ENCODE measurements around the gene UBTD1. TPM values are rescaled to one million over a fixed set of nuclear protein-coding genes. Genes with fewer than 3 reads are reported as not detected.

Gene UBTD1
- total and polyA plus RNA-seq, 10 of the 15 experiments (the other 5 are each of a cell fraction or from before 2014, with no cell fraction given) = 0.04 to 1.5 (median 1.2) TPM; not detected in 1

- TF ChIP-seq SIN3A (IDR thresholded peaks at IDR 0.05; ENCODE audit: low read depth, low read length) = no peak
- TF ChIP-seq MAX (IDR thresholded peaks at IDR 0.05; ENCODE audit: low read depth, low read length) = no peak
- no peak for TF ChIP-seq FOXK2 (IDR thresholded peaks at IDR 0.05)
- TF ChIP-seq ZNF622 (IDR thresholded peaks at IDR 0.05) = no peak
- no peak for TF ChIP-seq PRDM15 (CRISPR knock-in tag; IDR thresholded peaks at IDR 0.05)
- no peak for TF ChIP-seq CREB1 (IDR thresholded peaks at IDR 0.05; ENCODE audit: low read depth)
- no peak for TF ChIP-seq MYB (IDR thresholded peaks at IDR 0.05; ENCODE audit: borderline replicate concordance, low read depth, low read length)
Measured at GRCh38 chr10:97570146-97570788, 71.5 kb downstream of the UBTD1 start (continued).

- no peak for FAIRE-seq
- 41% methylated on average over 5 of the region's 5 CpGs for WGBS (ENCODE audit: insufficient coverage, insufficient replicate concordance, low lambda C conversion rate, missing lambda C conversion rate)
- ChIA-PET SMC1A (ENCODE audit: uncharacterized antibody, unreplicated experiment) (interaction anchor here (0.9 to 1.9 kb wide), 5 partner anchors 11 to 76 kb away, joined by 3 to 9 read pairs (median 4); no protein-coding TSS in a partner anchor), POLR2A (no interaction called here), CTCF (interaction anchor here (0.6 to 3.9 kb wide), 18 partner anchors 12 to 370 kb away, joined by 3 to 29 read pairs (median 8); partner anchors contain the start of genes AVPI1 and HOGA1), RAD21 (ENCODE audit: unreplicated experiment) (interaction anchor here (0.8 to 2.3 kb wide), 8 partner anchors 15 to 130 kb away, joined by 3 to 8 read pairs (median 4); partner anchors contain the start of gene AVPI1)
- DNase-seq (ENCODE audit: low read depth, low spot score) = no peak
- no peak overlapping the region for H3K9ac ChIP-seq (ENCODE audit: control insufficient read depth, insufficient read depth, low read length)
- H3K4me1 ChIP-seq (ENCODE audit: control insufficient read depth, insufficient read depth, low read length) = no peaks in the 10 kb centered on the region
- intact Hi-C loops (cut with micrococcal nuclease; ENCODE audit: unreplicated experiment) = no loop called here
- no peak overlapping the region for H2AFZ ChIP-seq (ENCODE audit: control insufficient read depth, low read depth, low read length)
- no peak overlapping the region for H3K27ac ChIP-seq (ENCODE audit: control insufficient read depth, insufficient read depth)
- H3K4me3 ChIP-seq = no peak overlapping the region
- H3K9me3 ChIP-seq (replicated peaks; ENCODE audit: control insufficient read depth, insufficient read depth, low read length) = no peaks in the 10 kb centered on the region
- in situ Hi-C loops (cut with MboI) = no loop called here
- no peaks in the 10 kb centered on the region for H4K20me1 ChIP-seq (ENCODE audit: control insufficient read depth, insufficient read depth)
- no peaks in the 10 kb centered on the region for H3K27me3 ChIP-seq (replicated peaks in 1 of 2; ENCODE audit: control insufficient read depth in 2 of 2, insufficient read depth in 2 of 2, low read length in 1 of 2)
- H3K79me2 ChIP-seq (ENCODE audit: control insufficient read depth, insufficient read depth, low read length) = no peaks in the 10 kb centered on the region
- no peak for ATAC-seq
- BruUV-seq (replicated peaks) = no TSS peak
- H3K4me2 ChIP-seq (ENCODE audit: control insufficient read depth, insufficient read depth) = no peak overlapping the region
- no peak for TF ChIP-seq HSF1 (IDR thresholded peaks at IDR 0.05; ENCODE audit: low read depth, low read length)
- TF ChIP-seq BACH1 (IDR thresholded peaks at IDR 0.05; ENCODE audit: borderline replicate concordance) = no peak
- H3K36me3 ChIP-seq (ENCODE audit: control insufficient read depth in 2 of 2, insufficient read depth in 2 of 2, low read length in 1 of 2) = no peaks in the 10 kb centered on the region
Measured at GRCh38 chr10:97570789-97571471, 72.2 kb downstream of the UBTD1 start.

Data from GM12878 (cell line).